ENCODE data around the gene ZNF550.

- no peak for TF ChIP-seq EZH2 (IDR thresholded peaks at IDR 0.05; ENCODE audit: low read depth)
- TF ChIP-seq, protein P1, sequence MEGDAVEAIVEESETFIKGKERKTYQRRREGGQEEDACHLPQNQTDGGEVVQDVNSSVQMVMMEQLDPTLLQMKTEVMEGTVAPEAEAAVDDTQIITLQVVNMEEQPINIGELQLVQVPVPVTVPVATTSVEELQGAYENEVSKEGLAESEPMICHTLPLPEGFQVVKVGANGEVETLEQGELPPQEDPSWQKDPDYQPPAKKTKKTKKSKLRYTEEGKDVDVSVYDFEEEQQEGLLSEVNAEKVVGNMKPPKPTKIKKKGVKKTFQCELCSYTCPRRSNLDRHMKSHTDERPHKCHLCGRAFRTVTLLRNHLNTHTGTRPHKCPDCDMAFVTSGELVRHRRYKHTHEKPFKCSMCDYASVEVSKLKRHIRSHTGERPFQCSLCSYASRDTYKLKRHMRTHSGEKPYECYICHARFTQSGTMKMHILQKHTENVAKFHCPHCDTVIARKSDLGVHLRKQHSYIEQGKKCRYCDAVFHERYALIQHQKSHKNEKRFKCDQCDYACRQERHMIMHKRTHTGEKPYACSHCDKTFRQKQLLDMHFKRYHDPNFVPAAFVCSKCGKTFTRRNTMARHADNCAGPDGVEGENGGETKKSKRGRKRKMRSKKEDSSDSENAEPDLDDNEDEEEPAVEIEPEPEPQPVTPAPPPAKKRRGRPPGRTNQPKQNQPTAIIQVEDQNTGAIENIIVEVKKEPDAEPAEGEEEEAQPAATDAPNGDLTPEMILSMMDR (conservative IDR thresholded peaks at IDR 0.05), result no peak; the same call in 1 of the 2 replicates
These were observed 19.0 kb upstream of the ZNF550 start, which contains the start of gene ZNF416 for GRCh38 chr19:57578487-57579205.
